NCI-H226 (cell line): ENCODE measurements around the gene CCDC24.

Experiments used
- DNase-seq: peaks from one replicate; pipeline ENCODE4 v3.0.0-alpha.2; 2015

The CCDC24 gene

DNA sequence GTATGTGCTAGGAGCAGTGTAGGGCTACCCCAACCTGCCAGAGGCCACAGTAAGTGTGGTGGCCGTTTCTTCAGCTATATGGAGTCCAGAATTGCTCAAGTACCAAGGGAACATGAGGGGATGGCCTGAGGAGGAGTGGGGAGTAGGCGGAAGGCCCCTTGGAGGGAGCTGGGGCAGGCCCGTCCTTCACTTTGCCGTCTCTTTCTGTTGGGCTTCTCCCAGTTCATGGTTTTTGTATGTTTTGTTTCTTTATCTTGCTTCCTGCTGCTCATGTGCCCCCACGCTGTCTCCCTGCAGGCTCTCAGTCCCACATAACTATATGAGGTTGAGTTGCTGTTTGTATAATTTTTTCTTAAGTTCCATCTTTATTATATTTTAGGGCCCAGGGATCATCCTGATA lies 27.5 kb upstream of the CCDC24 start:
- no peak for DNase-seq

- no peak for DNase-seq
Observed at GRCh38 chr1:43965316-43965715, 26.1 kb upstream of the CCDC24 start.

GRCh38 chr1:43968348-43968948 lies 23.0 kb upstream of the CCDC24 start:
- peak; percentile 53 for DNase-seq

DNA sequence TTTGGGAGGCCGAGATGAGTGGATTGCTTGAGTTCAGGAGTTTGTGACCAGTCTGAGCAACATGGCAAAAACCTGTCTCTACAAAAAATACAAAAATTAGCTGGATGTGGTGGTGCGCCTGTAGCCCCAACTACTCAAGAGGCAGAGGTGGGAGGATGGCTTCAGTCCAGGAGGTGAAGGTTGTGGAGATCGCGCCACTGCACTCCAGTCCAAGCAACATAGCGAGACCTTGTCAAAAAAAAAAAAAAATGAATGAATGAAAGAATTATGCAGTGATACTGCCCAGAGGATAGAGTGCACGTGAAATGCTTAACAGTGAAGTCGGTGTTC lies 22.0 kb upstream of the CCDC24 start:
- no peak for DNase-seq

DNA sequence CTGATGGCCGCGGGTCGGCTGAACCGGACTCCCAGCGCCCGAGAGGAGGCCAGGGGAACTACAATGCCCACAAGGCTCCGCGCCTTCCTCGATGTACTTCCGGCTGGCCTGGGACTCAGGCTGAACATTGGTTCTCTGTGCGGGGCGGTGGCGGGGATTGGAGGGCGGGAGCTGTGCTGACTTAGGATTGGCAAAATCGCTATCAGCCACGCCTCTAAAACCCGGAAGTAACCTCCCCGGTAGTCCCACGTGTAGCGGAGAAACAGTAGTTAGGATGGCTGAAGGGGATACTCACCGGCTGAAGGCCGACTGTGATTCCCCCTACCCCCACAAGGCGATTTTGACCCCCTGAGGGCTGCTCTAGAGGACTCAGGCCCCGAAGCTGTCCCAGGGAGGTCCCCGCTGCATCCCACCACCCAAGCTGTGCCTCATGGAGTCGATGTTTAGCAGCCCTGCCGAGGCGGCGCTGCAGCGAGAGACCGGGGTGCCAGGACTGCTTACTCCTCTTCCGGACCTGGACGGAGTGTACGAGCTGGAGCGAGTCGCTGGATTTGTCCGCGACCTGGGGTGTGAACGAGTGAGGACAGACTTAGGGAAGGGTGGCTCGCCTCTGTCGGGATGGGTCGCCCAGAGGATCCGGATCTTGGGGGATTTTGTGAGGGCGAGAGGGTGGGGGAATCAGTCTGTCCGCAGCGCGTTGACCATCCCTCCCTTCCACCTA lies 21.5 kb upstream of the CCDC24 start, which contains the start of gene DPH2:
Gene DPH2 (plus strand): TSS at position 265 of the 721 bp plus-strand sequence. CDS start 166 bp downstream, at position 431.
- DNase-seq: peak; percentile 97

DNA sequence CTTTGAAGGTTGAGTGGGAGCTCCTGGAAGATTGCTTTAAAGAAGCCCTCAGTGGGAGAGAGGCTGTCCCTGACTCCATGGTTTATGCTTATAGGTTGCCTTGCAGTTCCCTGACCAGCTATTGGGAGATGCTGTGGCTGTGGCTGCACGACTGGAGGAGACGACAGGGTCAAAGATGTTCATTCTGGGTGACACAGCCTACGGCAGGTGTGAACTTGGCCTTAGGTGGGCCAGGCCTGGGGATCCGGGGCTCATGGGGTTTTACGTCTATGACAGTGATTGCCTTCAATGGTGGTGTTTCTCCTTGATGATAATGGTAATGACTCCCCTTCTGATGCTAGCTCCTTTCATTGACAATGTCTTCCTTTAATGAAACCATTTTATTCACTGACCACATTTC lies 20.9 kb upstream of the CCDC24 start:
- no peak for DNase-seq

DNA sequence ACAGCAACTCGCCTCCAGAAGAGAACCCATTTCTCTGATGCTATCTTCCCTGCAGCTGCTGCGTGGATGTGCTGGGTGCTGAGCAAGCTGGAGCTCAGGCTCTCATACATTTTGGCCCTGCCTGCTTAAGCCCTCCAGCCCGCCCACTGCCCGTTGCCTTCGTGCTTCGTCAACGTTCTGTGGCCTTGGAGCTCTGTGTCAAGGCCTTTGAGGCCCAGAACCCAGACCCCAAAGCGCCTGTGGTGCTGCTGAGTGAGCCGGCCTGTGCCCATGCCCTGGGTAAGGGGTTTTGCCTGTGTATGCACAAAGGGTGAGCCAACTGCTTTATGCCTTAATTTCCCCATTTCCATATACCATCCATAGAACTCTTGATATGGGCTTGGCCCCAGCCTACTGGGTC lies 20.5 kb upstream of the CCDC24 start:
- DNase-seq: no peak

DNA sequence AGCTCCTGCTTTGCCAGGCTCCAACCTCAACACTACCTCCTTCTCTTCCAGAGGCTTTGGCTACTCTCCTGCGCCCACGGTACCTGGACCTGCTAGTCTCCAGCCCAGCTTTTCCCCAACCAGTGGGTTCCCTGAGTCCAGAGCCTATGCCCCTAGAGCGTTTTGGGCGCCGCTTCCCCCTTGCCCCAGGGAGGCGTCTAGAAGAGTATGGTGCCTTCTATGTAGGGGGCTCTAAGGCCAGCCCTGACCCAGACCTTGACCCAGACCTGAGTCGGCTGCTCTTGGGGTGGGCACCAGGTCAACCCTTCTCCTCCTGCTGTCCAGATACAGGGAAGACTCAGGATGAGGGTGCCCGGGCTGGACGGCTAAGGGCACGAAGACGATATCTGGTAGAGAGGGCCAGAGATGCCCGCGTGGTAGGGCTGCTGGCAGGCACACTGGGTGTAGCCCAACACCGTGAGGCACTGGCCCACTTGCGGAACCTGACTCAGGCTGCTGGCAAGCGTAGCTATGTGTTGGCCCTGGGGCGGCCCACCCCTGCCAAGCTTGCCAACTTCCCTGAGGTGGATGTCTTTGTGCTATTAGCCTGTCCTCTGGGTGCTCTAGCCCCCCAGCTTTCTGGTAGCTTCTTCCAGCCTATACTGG lies 19.9 kb upstream of the CCDC24 start:
- DNase-seq: no peak

DNA sequence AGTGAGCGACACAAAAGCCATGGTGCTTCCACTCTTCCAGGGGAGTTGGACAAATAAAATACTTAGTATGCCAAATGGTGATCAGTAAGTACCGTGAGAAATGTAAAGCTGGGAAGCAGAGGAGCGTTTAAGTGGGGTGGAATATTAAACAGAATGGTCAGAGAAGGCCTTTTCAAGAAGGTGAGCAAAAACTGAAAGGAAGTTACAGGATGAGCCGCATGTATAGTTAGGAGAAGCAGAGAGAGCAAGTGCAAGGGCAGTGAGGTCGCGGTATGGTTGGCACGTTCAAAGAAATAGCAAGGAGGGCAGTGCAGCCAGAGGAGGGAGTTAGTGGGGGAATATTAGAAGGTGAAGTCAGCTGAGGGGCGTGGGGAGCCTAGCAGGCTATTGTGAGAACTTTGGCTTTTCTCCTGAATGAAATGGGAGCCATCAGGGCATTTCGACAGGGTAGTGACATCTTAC lies 17.4 kb upstream of the CCDC24 start:
- peak; percentile 18 for DNase-seq

- DNase-seq: peak; percentile 95
Observed at GRCh38 chr1:43974443-43975248, 16.8 kb upstream of the CCDC24 start, which contains the start of gene ATP6V0B. TSS of gene ATP6V0B (plus strand) at chr1:43974960. CDS start at chr1:43975041, 81 bp downstream.

DNA sequence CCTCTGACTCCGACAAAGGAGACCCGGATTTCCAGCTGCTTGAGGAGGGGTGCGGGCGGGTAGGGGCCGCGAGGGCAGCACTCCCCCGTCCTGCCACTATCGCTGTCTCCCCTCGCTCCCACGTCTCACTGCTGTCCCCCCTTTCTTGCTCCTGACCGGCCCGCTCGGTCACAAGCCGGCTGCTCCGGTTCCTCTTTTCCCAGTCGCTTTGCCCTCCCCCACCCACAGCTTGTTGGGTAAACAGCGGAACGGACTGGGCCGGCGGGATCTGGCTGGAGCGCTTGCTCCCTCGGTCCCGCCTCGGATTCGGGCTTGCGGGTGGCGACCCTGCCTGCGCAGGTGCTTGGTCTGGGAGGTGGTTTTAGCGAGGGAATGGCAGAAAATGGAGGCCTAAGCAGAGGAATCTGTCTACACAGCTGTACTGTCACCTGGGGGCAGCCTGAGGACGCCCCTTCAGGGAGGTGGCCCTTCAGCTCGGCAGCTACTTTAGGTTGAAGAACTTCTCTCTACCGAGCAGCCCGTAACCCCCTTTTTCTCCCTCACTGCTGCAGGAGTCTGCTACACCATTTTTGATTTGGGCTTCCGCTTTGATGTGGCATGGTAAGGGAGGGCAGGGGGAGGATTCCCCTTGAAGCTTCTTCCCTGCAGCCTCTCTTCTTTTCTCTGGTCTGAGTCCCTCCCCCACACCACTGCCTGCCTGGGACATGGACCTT lies 16.0 kb upstream of the CCDC24 start:
- DNase-seq: no peak

GRCh38 chr1:43976045-43976444 lies 15.4 kb upstream of the CCDC24 start:
- DNase-seq: no peak

GRCh38 chr1:43976890-43977289 lies 14.5 kb upstream of the CCDC24 start:
- DNase-seq: no peak

- DNase-seq: no peak
Observed at GRCh38 chr1:43977376-43978263, 13.8 kb upstream of the CCDC24 start.

DNA sequence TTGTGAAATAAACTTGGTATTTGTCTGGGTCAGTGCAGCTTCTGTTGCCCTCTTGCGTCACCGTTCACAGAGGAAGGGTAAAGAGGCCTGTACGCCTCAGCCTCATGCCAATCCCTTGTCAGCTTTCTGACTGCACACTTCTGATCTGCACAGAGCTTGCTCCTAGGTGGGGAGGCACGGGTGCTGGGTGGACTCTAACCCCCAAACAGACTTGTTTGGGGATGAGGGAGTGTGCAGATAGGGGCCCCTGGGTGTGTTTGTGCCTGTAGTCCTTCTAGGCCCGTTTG lies 13.2 kb upstream of the CCDC24 start:
- no peak for DNase-seq

- peak; percentile 36 for DNase-seq
Observed at GRCh38 chr1:43978551-43979260, 12.7 kb upstream of the CCDC24 start, which contains the start of gene B4GALT2. TSS of gene B4GALT2 (plus strand) at chr1:43979210. CDS start at chr1:43981161, 1,951 bp downstream.

DNA sequence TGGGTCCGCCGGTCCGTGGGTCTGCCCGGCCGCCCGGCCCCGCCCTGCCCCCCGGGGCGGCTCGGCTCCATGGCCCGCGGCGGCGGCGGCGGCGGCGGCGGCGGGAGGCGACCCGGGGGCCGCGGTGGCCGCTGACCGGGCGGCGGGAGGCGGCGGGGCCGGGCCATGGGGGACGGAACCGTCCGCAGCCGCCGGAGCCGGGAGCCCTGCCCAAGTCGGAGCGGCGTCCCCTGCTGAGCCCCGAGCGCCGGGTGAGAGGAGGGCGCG lies 12.2 kb upstream of the CCDC24 start:
- no peak for DNase-seq

DNA sequence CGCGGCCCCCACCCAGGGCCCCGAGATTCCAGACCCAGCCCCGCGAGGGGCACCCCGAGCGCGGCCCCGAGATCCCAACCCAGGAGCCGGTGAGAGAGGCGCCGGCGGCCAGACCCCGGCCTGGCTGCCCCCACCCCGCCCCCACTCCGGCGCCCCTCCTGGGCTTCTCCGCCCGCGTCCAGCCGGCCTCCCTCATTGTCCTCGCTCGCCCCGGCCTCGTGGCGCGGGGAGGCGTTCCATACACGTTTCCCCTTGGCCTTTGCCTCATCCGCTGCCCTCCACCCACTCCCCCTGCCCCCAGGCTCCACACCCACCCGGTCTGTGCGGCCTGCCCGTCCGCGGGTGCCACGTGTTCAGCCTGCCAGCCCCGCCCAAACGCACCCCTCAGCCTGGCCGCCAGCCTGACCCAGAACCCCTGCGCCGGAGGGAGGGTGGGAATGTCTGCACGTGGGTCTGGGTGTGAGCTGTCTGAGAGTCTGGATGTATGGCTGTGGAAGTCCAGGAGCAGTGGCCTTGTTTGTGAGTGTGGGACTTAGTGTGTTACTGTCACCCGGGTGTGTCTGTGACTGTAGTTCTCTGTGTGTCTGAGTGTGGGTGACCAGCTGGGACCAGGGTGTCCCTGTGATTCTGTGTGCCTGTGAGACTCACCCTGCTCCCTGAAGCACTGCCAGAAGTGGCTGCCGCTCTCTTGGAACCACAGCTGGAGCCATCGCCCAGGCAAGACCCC lies 11.7 kb upstream of the CCDC24 start:
- peak; percentile 64 for DNase-seq

GRCh38 chr1:43980255-43981134 lies 10.9 kb upstream of the CCDC24 start:
- DNase-seq: peak; percentile 13

- no peak for DNase-seq
Observed at GRCh38 chr1:43981135-43981491, 10.3 kb upstream of the CCDC24 start.
